Adipose tissue (tissue), 3 donors: ENCODE measurements around the gene MAB21L3. TPM values are rescaled to one million over a fixed set of nuclear protein-coding genes. Genes with fewer than 3 reads are reported as not detected.

ENCODE experiments used
- H3K27ac ChIP-seq: one replicate; pipeline ENCODE4 v1.5.1; 2013; ENCODE audit warnings: low read depth, low read length
- WGBS, 3 donors: extraction: QIAGEN DNeasy Blood & Tissue Kit; methylation state at CpG; one replicate each; pipeline ENCODE4 v1.1.7; 2013; 5-methylcytosine and 5-hydroxymethylcytosine counted together
- polyA plus RNA-seq, 3 donors: library from polyadenylated mRNA; stranded (reverse); fragments of 200-250 nt; gene quantifications; one replicate each; pipeline ENCODE4 v1.2.3, GENCODE V29; 2013
- donor health status: healthy with polysubstance abuse.
- donor health status: Bipolar disorder and iron deficiency.
- donor health status: healthy.

MAB21L3 gene
- polyA plus RNA-seq, 3 donors: 0.02 to 0.56 (median 0.28) TPM

DNA sequence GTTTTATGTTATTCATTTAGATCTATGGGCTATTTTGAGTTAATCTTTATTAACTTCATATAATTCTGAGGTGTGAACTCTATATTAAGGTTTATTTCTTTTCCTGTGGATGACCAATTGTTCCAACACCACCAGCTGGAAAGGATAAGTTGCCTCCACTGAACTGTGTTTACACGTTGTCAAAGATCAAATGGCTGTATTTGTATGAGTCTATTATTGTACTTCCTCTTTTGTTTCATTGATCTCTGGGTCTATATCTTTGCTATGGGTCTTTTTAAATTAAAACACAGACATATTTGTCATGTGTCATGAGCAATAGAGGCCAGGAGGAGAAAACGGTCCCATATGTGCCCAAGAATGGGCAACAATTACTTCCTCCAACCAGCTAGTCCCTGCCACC lies 5.2 kb upstream of the MAB21L3 start:
- no peak overlapping the region for H3K27ac ChIP-seq
- 35 to 54% (median 53%) methylated on average over 2 of the region's 2 CpGs for WGBS, 3 donors

GRCh38 chr1:116106646-116107045 lies 4.6 kb upstream of the MAB21L3 start:
- H3K27ac ChIP-seq: no peak overlapping the region
- 89 to 93% (median 90%) methylated on average over 4 of the region's 4 CpGs for WGBS, 3 donors

- no peak overlapping the region for H3K27ac ChIP-seq
- WGBS, 3 donors: 85 to 93% (median 87%) methylated on average over 4 of the region's 4 CpGs
Measured at GRCh38 chr1:116107371-116107770, 3.8 kb upstream of the MAB21L3 start.

GRCh38 chr1:116111524-116112021 lies 374 bp downstream of the MAB21L3 start:
- WGBS, 3 donors: 48 to 68% (median 57%) methylated on average over 11 of the region's 11 CpGs
- H3K27ac ChIP-seq: no peak overlapping the region

DNA sequence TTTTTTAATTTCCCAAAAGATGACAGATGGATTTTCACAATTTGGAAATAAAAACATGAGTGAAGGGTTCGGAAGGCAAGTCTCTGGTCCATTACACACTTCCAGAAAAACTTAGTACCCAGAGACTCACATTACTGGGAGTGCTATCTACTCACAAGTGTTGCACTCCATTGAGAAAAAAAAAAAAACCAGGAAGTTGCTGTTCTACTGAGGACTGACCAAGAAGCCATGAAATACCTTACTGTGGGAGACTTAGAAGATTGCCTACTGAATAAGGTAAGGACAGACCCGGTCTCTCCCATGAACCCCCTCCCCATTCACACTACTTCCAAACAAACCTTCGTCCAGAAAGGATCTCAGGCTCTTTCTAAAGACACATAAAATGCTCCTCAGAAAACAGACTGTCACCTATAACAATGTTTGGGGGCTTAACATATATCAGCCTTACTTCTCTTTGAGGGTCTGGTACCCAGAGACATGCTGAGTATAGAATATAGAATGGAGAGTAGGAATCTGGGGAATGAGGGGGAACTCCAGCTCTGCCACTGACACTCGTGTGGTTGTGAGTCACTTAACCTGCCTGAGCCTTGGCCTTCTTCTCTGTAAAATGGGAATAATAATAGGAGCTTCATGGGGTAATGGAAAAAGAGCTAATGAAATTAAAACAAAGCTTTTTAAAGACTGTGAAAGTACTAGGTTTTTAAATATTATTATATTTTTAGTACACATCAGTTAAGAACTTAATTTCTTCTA lies 1.4 kb downstream of the MAB21L3 start:
- H3K27ac ChIP-seq: no peak overlapping the region
- 74 to 84% (median 80%) methylated on average over 4 of the region's 4 CpGs for WGBS, 3 donors

GRCh38 chr1:116113615-116114014 lies 2.4 kb downstream of the MAB21L3 start:
- H3K27ac ChIP-seq: no peak overlapping the region
- 73 to 89% (median 77%) methylated on average over 7 of the region's 7 CpGs for WGBS, 3 donors

DNA sequence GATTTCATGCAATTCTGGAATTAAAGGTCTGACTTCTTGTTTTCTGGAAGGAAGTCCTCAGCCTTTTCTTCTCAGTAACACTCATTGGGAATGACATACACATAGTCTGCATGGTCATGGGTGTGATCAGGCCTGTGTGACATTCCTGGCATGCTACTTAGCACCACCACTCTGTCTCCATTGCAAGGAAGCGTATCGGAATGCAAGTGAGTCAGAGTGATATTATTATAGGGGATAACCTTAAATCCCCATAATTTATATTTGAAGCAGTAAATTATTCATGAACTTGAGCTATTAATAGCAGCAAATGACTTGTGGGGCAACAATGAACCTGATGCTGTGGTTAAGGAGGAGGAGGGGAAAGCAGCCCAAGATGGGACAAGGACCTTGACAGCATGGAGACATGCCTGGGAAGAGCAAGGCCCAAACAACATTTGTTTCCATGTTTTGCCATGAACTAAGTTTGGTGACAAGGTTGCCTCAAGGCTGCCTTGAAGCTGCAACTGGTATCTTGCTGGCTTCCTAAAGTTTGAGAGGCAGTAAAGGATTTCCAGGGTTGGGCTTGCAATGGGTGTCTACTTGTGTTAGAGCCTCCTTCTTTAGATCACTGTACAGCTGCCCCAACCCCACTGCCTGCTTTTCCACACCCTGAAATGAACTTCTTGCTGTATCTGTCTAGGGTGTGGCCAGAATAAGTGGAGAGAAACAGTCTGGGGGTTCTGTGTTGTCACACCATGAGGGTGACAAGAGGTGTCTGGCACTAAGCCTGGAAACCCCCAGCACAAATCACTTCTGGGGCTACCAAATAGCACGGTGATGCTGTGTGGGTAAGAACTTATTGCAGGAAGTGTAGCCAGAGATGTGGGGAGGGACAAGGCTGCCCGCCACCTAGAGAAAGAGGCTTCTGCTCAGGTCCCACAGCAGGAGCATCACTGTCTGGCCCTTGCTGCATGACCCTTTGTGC lies 4.6 kb downstream of the MAB21L3 start:
- no peak overlapping the region for H3K27ac ChIP-seq
- 89 to 94% (median 90%) methylated on average over 4 of the region's 4 CpGs for WGBS, 3 donors

- no peak overlapping the region for H3K27ac ChIP-seq
- WGBS, 3 donors: 77 to 83% (median 81%) methylated on average over 3 of the region's 3 CpGs
Measured at GRCh38 chr1:116118471-116118870, 7.3 kb downstream of the MAB21L3 start.

- WGBS, 3 donors: 79 to 81% (median 79%) methylated on average over 3 of the region's 3 CpGs
- H3K27ac ChIP-seq: no peak overlapping the region
Measured at GRCh38 chr1:116119876-116120275, 8.7 kb downstream of the MAB21L3 start.

- WGBS, 3 donors: 56 to 75% (median 60%) methylated on average over 8 of the region's 8 CpGs
- H3K27ac ChIP-seq: no peak overlapping the region
Measured at GRCh38 chr1:116122955-116123757, 12.0 kb downstream of the MAB21L3 start.

DNA sequence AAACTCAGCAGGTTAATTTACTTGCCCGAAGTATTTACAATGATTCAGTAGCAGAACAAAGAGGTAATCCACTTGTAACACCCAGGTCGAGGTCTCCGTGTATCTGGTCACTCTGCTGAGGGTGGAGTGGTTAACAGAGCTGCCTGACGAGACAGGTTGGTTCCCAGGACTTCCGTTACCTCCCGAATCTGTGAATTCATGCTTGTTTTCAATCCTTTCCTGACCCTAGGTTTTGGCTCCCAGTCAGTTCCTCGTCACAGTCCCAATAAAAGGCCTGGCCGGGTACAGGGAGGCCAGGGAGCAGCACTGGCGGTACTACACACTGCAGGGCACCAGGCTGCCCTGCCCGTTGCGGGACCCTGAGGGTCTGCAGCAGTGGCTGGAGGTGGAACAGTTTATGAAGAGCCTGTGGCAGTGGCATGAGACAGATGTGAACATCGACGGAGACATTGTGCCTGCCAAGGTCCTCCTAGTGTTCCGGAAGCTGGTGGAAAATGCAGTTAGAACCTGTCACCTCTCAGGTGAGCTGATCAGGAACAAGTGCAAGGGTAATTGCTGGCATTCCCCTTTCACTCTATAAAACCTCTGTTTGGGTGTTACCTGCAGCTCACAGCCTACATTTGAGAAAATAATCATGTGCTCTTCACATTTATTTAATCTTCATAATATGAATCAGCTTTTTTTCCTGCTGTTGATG lies 12.8 kb downstream of the MAB21L3 start:
- 67 to 85% (median 78%) methylated on average over 14 of the region's 14 CpGs for WGBS, 3 donors
- no peak overlapping the region for H3K27ac ChIP-seq

DNA sequence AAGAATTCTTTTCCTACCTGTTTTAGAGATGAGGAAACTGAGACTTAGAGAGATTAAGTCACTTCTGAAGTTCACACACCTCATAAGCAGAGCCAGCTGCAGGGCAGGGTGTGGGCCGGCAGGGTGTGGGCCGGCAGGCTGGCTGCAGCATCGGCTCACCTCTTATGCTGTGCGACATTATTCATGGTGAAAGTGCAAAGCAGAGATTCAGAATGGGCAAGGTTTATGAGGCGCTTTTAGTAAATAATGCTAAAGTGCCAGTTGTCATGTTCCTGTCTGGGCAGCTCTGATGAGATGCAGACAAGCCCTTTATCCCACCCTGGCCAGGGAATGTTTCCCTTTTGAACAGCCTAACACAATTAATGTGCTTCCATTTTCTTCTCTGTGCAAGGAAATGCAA lies 14.6 kb downstream of the MAB21L3 start:
- H3K27ac ChIP-seq: no peak overlapping the region
- 42 to 67% (median 58%) methylated on average over 5 of the region's 5 CpGs for WGBS, 3 donors

DNA sequence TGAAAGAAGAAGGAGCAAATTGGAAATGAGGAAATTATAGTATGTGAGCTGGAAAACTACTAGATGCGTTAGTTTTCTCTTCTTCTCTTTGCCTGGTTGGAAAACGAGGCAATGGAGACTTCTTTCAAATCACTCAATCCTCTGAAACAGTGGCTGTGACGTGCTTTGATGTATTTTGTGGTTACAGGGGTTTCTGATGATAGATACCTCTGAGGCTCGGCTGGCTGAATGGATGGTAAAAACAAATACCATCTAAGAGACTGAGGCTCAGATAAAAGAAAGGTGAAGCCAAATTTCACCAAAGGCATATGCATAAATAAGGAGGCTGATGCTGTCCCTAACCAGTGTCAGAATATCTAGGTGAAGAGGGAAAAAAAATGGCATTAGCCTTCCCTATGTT lies 15.1 kb downstream of the MAB21L3 start:
- WGBS, 3 donors: 56 to 64% (median 56%) methylated on average over 4 of the region's 4 CpGs
- no peak overlapping the region for H3K27ac ChIP-seq

DNA sequence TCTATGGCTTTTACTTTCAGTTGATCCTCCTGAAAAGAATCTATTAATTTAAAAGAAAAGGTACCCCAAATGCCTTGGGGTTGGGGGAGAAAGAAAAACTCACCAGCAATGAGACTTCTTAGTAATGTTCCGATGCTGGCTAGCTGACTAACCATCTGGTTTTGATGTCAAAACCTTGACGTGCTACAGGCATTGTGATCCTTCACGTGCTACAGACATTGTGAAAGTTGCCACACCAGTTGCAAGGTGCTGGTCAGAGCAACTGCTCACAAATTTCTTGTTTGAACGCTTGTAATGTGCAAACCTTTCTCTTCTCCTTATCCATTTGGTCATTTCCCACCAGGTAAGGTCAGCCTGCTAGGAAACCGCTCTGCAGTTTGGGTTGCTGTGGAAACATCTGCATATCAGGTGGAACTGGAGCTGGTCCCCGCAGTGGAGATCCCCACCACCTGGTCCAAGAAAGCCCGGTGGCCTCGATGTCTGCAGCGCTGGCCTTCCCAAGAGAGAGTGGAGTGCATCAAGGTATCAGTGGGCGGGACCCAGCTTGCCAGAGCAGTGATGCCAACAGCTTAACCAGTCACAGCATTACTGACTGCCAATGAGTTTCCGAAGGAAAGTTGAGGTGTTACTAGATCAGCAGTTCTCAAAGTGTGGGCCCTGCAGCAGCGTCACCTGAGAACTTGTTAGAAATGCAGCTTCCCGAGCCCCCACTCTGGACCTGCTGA lies 16.1 kb downstream of the MAB21L3 start:
- no peak overlapping the region for H3K27ac ChIP-seq
- 69 to 84% (median 80%) methylated on average over 13 of the region's 13 CpGs for WGBS, 3 donors

DNA sequence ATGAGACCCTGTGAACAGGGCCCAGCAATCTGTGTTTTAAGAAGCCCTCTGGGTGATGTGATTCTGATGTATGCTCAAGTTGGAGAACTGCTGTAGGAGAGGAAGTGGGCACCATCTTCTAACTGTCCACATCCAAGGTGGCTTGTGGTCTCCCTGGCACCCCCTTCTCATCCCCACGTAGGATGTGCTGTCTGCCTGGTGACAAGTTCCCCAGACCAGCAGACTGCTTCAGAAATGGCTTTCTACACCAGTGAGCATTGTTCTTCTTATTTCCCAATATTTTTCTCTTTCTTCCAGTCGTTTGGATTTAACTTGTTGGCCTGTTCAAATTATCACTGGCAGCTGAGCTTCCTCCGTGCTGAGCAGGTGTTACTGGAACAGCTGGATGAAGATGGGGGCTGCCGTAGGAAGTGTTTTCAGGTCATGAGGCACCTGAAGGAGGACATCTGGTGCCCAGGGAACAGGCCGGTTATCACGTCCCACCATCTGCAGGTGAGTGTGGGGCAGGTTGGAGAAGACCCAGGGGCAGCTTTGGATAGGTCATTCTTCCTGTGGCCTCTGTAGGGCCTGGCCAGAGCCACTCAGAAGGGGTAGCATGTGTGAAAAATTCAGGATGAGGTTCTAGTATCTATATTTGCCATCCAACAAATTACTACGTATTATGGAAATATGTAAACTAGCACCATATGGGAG lies 16.8 kb downstream of the MAB21L3 start:
- no peak overlapping the region for H3K27ac ChIP-seq
- WGBS, 3 donors: 71 to 79% (median 73%) methylated on average over 7 of the region's 7 CpGs

GRCh38 chr1:116128664-116129063 lies 17.5 kb downstream of the MAB21L3 start:
- WGBS, 3 donors: 84 to 90% (median 88%) methylated on average over 3 of the region's 3 CpGs
- no peak overlapping the region for H3K27ac ChIP-seq

GRCh38 chr1:116129537-116129936 lies 18.3 kb downstream of the MAB21L3 start:
- WGBS, 3 donors: 62 to 89% (median 78%) methylated on average over 6 of the region's 6 CpGs
- no peak overlapping the region for H3K27ac ChIP-seq
